Body of pancreas (tissue), 4 donors: ENCODE data around the gene KCNAB2. TPM values are rescaled to one million over a fixed set of nuclear protein-coding genes. Genes with fewer than 3 reads are reported as not detected.
A peak's percentile ranks its signal among the peaks of the same experiment; 100 is the strongest.

Experiments
- ATAC-seq: fragments of 150-250 bp; one replicate; pipeline ENCODE4 v1.9.1; 2016
- DNase-seq, 4 donors: peaks; one replicate each; pipeline ENCODE4 v3.0.0-alpha.2; 2019
- H3K27ac ChIP-seq, 4 donors: fragments of 200-600 bp; sonication (generic); 1 replicate in 3 of 4; 2 replicates in 1 of 4; pipeline versions ENCODE4 v1.5.1 to v1.6.1; 2016 to 2019; ENCODE audit warnings: mild to moderate bottlenecking in 1 of 4, mixed read lengths in 1 of 4, moderate library complexity in 1 of 4
- H3K27me3 ChIP-seq, 2 donors: fragments of 200-600 bp; sonication (generic); one replicate each; pipeline ENCODE4 v1.6.0; 2016; ENCODE audit warnings: mild to moderate bottlenecking in 1 of 2
- H3K36me3 ChIP-seq, 2 donors: fragments of 200-600 bp; sonication (generic); replicated peaks in 1 of 2; 2 replicates each; pipeline ENCODE4 v1.5.1; 2016; ENCODE audit warnings: low read depth in 2 of 2; ENCODE audit not compliant: insufficient read depth in 1 of 2
- H3K4me1 ChIP-seq: fragments of 200-600 bp; sonication (generic); one replicate; pipeline ENCODE4 v1.6.0; 2016
- H3K4me3 ChIP-seq, 2 donors: fragments of 200-600 bp; sonication (generic); 1 replicate in 1 of 2; 2 replicates in 1 of 2; pipeline ENCODE4 v1.5.1; 2016 to 2019
- H3K9me3 ChIP-seq, 3 donors: fragments of 200-600 bp; sonication (generic); 1 replicate in 2 of 3; 2 replicates in 1 of 3; pipeline ENCODE4 v1.5.1; 2016
- POLR2A ChIP-seq, 3 donors: fragments of 450-650 bp; IDR thresholded peaks; one replicate each; pipeline ENCODE4 v1.6.1; 2016; ENCODE audit warnings: antibody characterized with exemption in 3 of 3, mild to moderate bottlenecking in 2 of 3
- WGBS, 2 donors: methylation state at CpG; one replicate each; pipeline ENCODE4 v1.1.5; 2017; 5-methylcytosine and 5-hydroxymethylcytosine counted together
- intact Hi-C: fragments of 100-400 bp; cut with DNase I; formaldehyde crosslinking; loops from one replicate; pipeline ENCODE4 v1.15.1; 2023
- total RNA-seq, 2 donors: library from RNA; depleted of rRNA; stranded (reverse); fragments of >200 nt; gene quantifications; one replicate each; pipeline ENCODE4 v1.1.0, GENCODE V29; 2016
- TF ChIP-seq, protein P1 (sequence below), 7 experiments: fragments of 450-650 bp in 4 of 7; fragments of 200-600 bp in 3 of 7; sonication (generic) in 3 of 7; IDR thresholded peaks; one replicate each; pipeline ENCODE4 v1.5.1; 2016 to 2019; ENCODE audit warnings: antibody characterized with exemption in 7 of 7

Gene KCNAB2
- total RNA-seq, 2 donors from 2014 or later, result 4.6 to 7.0 TPM

DNA sequence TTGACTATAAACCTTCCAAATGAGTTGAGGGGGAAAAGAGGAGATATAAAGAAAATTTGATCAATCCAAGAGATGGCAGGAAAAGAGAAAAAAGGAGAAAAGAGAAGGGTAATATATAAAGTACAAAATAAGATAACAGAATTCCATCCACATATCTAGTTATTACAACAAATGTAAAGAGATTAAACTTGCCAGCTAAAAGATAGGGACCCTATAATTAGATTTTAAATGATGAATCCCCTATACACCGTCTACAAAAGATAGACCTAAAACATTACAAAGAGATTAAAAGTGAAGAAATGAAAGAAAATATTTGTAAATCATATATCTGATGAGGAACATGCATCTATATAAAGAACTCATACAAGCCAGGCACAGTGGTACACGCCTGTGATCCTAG lies 71.4 kb downstream of the KCNAB2 start:
- ATAC-seq (no peak), DNase-seq (no peak)
- H3K4me1 ChIP-seq, result no peaks in the 10 kb centered on the region
- 52 to 86% methylated on average over 2 of the region's 2 CpGs for WGBS, 2 donors
- H3K27ac ChIP-seq, result no peak overlapping the region
- H3K4me3 ChIP-seq, result no peak overlapping the region
- peaks cover 0 to 3% (median 0%) of the 10 kb centered on the region in 3 donors for H3K9me3 ChIP-seq
- no peaks in the 10 kb centered on the region for H3K36me3 ChIP-seq
- intact Hi-C loops, result no loop called here
- H3K27me3 ChIP-seq, result no peaks in the 10 kb centered on the region
- TF ChIP-seq, protein P1, sequence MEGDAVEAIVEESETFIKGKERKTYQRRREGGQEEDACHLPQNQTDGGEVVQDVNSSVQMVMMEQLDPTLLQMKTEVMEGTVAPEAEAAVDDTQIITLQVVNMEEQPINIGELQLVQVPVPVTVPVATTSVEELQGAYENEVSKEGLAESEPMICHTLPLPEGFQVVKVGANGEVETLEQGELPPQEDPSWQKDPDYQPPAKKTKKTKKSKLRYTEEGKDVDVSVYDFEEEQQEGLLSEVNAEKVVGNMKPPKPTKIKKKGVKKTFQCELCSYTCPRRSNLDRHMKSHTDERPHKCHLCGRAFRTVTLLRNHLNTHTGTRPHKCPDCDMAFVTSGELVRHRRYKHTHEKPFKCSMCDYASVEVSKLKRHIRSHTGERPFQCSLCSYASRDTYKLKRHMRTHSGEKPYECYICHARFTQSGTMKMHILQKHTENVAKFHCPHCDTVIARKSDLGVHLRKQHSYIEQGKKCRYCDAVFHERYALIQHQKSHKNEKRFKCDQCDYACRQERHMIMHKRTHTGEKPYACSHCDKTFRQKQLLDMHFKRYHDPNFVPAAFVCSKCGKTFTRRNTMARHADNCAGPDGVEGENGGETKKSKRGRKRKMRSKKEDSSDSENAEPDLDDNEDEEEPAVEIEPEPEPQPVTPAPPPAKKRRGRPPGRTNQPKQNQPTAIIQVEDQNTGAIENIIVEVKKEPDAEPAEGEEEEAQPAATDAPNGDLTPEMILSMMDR (IDR thresholded peaks at IDR 0.05), result no peak
- no peak for TF ChIP-seq POLR2A (IDR thresholded peaks at IDR 0.05)

DNA sequence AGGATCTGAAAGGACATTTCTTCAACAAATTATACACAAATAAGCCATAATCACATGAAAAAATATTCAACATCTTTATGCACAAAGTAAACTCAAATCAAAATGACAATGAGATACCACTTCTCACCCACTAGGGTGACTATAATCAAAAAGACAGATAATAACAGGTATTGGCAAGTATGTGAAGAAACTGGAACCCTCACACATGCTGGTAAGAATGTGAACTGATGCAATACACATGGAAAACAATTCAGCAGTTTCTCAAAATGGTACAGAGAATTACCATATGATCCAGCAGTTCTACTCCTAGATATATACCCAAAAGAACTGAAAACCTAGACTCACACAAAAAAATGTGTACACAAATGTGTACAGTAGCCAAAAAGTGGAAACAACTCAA lies 71.9 kb downstream of the KCNAB2 start:
- no peaks in the 10 kb centered on the region for H3K36me3 ChIP-seq
- intact Hi-C loops, result no loop called here
- no peaks in the 10 kb centered on the region for H3K27me3 ChIP-seq
- H3K27ac ChIP-seq, result no peak overlapping the region
- ATAC-seq, result no peak
- H3K9me3 ChIP-seq, result peaks cover 0 to 3% (median 0%) of the 10 kb centered on the region in 3 donors
- H3K4me3 ChIP-seq, result no peak overlapping the region
- H3K4me1 ChIP-seq, result no peaks in the 10 kb centered on the region
- TF ChIP-seq, protein P1 (IDR thresholded peaks at IDR 0.05), result no peak
- TF ChIP-seq POLR2A (IDR thresholded peaks at IDR 0.05), result no peak
- DNase-seq, result no peak

DNA sequence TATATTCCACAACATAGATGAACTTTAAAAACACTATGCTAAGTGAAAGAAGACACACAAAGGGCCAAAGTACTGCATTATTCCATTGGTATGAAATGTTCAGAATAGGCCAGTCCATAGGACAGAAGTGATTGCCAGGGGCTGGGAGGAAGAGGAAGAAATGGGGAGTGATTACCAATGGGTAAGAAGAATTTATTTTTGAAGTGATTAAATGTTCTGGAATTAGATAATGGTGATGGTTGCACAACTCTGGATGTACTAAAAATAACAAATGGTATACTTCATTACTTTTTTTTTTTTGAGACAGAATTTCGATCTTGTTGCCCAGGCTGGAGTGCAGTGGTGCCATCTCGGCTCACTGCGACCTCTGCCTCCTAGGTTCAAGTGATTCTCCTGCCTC lies 72.7 kb downstream of the KCNAB2 start:
- no peaks in the 10 kb centered on the region for H3K36me3 ChIP-seq
- peaks cover 0 to 3% (median 0%) of the 10 kb centered on the region in 3 donors for H3K9me3 ChIP-seq
- H3K27me3 ChIP-seq, result no peaks in the 10 kb centered on the region
- H3K4me3 ChIP-seq, result no peak overlapping the region
- intact Hi-C loops, result no loop called here
- H3K4me1 ChIP-seq, result no peaks in the 10 kb centered on the region
- TF ChIP-seq POLR2A (IDR thresholded peaks at IDR 0.05), result no peak
- TF ChIP-seq, protein P1 (IDR thresholded peaks at IDR 0.05), result no peak
- DNase-seq (no peak), ATAC-seq (no peak)
- no peak overlapping the region for H3K27ac ChIP-seq
- 67% methylated on average over 3 of the region's 3 CpGs for WGBS, 2 donors

DNA sequence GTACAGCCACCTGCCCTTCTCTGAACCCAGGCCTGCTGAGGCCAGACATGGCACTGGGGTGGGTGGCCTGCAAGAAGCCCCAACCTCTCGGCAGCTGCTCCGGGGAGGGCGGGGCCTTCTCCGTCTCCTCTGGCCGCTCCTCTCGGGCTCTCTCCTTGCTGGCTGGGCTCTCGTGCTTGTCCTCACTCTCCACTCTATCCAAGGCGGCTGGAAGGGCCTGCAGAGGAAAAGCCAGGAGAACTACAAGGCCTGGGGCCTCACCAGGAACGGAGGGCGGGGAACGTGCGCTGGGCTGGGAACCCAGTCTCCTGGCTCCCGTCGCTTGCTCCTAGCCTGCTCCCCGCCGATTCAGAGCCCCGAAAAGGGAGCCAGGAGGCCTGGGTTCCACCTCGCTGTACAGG lies 75.3 kb downstream of the KCNAB2 start:
- WGBS, 2 donors, result 68 to 84% methylated on average over 6 to 13 of the region's 18 CpGs
- Histone ChIP-seq H3K36me3 (no peaks in the 10 kb centered on the region), H3K27me3 (no peaks in the 10 kb centered on the region), H3K27ac (no peak overlapping the region), H3K4me1 (no peaks in the 10 kb centered on the region), H3K4me3 (no peak overlapping the region), H3K9me3 (peaks cover 0 to 3% (median 0%) of the 10 kb centered on the region in 3 donors)
- intact Hi-C loops, result no loop called here
- ATAC-seq (no peak), DNase-seq (peak in 1 of 4 donors; percentile 3)
- no peak for TF ChIP-seq POLR2A (IDR thresholded peaks at IDR 0.05)
- TF ChIP-seq, protein P1 (IDR thresholded peaks at IDR 0.05), result no peak

DNA sequence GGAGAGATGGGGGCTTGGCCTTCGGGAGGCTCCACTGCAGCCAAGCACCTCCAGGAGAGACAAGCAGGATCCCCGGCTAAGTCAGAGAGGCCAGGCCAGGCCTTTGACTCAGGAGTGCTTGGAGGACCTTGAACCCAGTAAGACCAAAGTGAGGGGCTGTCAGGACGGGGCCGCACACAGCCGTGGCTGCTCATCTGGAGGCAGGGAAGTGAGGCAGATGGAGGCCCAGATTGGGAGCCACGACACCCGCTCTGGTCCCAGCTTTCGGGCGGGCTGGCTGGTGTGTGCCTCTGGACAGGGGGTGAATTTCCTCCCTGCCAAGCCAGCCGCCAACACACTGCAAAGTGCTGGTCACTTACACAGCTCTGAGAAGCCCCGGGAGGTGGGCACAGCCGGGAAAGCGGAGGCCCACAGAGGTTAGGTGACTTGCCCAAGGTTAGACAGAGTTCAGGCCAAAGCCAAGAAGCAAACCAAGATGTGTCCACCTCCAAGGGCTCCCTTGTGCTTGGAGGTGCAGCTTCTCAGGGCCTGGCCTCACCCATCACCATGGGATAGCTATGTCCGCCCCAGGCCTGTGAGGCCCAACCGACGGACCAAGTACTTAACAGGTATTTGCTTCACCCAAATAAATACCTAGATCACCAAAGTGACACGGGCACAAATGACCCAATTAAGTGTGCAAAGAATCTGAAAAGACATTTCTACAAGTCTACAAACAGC lies 76.1 kb downstream of the KCNAB2 start:
- H3K27me3 ChIP-seq, result no peaks in the 10 kb centered on the region
- TF ChIP-seq, protein P1 (IDR thresholded peaks at IDR 0.05), result no peak
- TF ChIP-seq POLR2A (IDR thresholded peaks at IDR 0.05), result no peak
- intact Hi-C loops, result no loop called here
- DNase-seq (peak in 1 of 4 donors; percentile 7), ATAC-seq (no peak)
- H3K9me3 ChIP-seq, result peaks cover 0 to 3% (median 0%) of the 10 kb centered on the region in 3 donors
- no peak overlapping the region for H3K4me3 ChIP-seq
- 76 to 81% methylated on average over 12 to 17 of the region's 17 CpGs for WGBS, 2 donors
- no peaks in the 10 kb centered on the region for H3K36me3 ChIP-seq
- H3K27ac ChIP-seq, result no peak overlapping the region
- H3K4me1 ChIP-seq, result no peaks in the 10 kb centered on the region
